HG02938 (cell line): ENCODE data around the gene SEMA7A.

Experiments
- ATAC-seq: cut with Tn5 transposase; IDR thresholded peaks from one replicate; pipeline ENCODE4 v1.9.1; 2021; ENCODE audit warnings: mild to moderate bottlenecking, moderate library complexity; ENCODE audit not compliant: unreplicated experiment

The SEMA7A gene

GRCh38 chr15:74453925-74454763 is 20.4 kb upstream of the SEMA7A start:
- ATAC-seq = no peak

- no peak for ATAC-seq
Measured at GRCh38 chr15:74451861-74452835, 18.4 kb upstream of the SEMA7A start.

GRCh38 chr15:74451322-74451721 is 17.6 kb upstream of the SEMA7A start:
- no peak for ATAC-seq

- no peak for ATAC-seq
Measured at GRCh38 chr15:74449643-74450205, 16.0 kb upstream of the SEMA7A start.

- ATAC-seq = no peak
Measured at GRCh38 chr15:74449095-74449494, 15.3 kb upstream of the SEMA7A start.

GRCh38 chr15:74445816-74446763 is 12.3 kb upstream of the SEMA7A start:
- no peak for ATAC-seq

- ATAC-seq = no peak
Measured at GRCh38 chr15:74444106-74445062, 10.6 kb upstream of the SEMA7A start.

- ATAC-seq = no peak
Measured at GRCh38 chr15:74443100-74443909, 9.5 kb upstream of the SEMA7A start.

GRCh38 chr15:74442604-74443003 is 8.8 kb upstream of the SEMA7A start:
- ATAC-seq = no peak

- no peak for ATAC-seq
Measured at GRCh38 chr15:74442063-74442462, 8.3 kb upstream of the SEMA7A start.

GRCh38 chr15:74441248-74441941 is 7.6 kb upstream of the SEMA7A start:
- no peak for ATAC-seq

- no peak for ATAC-seq
Measured at GRCh38 chr15:74438721-74439316, 5.1 kb upstream of the SEMA7A start.

- ATAC-seq = no peak
Measured at GRCh38 chr15:74438206-74438605, 4.4 kb upstream of the SEMA7A start.

GRCh38 chr15:74434263-74435136 is 742 bp upstream of the SEMA7A start:
- ATAC-seq = no peak

- ATAC-seq = no peak
Measured at GRCh38 chr15:74432968-74433591, 678 bp downstream of the SEMA7A start.
